Effector memory CD4-positive, alpha-beta T cell (primary cell): Measurements from ENCODE around the gene CERS6.

Source experiments
- DNase-seq, 3 donors: peaks; one replicate each; pipeline ENCODE4 v3.0.0-alpha.2; 2020
- H3K27ac ChIP-seq: 2 replicates; pipeline ENCODE4 v1.7.0; 2013; ENCODE audit warnings: mild to moderate bottlenecking, low read length, moderate library complexity; ENCODE audit not compliant: insufficient read depth, poor library complexity, severe bottlenecking
- H3K27me3 ChIP-seq: replicated peaks from 2 replicates; pipeline ENCODE4 v1.7.0; 2013; ENCODE audit warnings: mild to moderate bottlenecking, low read length; ENCODE audit not compliant: insufficient read depth, control insufficient read depth, poor library complexity, severe bottlenecking
- H3K36me3 ChIP-seq: 2 replicates; pipeline ENCODE4 v1.7.0; 2013; ENCODE audit warnings: mild to moderate bottlenecking, low read length, moderate library complexity; ENCODE audit not compliant: control insufficient read depth, insufficient read depth
- H3K4me1 ChIP-seq: 2 replicates; pipeline ENCODE4 v1.7.0; 2013; ENCODE audit warnings: low read length, mild to moderate bottlenecking; ENCODE audit not compliant: control insufficient read depth, insufficient read depth, poor library complexity, severe bottlenecking
- H3K4me3 ChIP-seq: 2 replicates; pipeline ENCODE4 v1.7.0; 2013; ENCODE audit warnings: low read length, low read depth, mild to moderate bottlenecking; ENCODE audit not compliant: insufficient read depth, poor library complexity, severe bottlenecking
- H3K9me3 ChIP-seq: 2 replicates; pipeline ENCODE4 v1.7.0; 2013; ENCODE audit warnings: mild to moderate bottlenecking, low read length, moderate library complexity; ENCODE audit not compliant: control insufficient read depth

The CERS6 gene

GRCh38 chr2:168466190-168466737, 10.2 kb downstream of the CERS6 start:
- Histone ChIP-seq H3K36me3 (no peaks in the 10 kb centered on the region), H3K4me1 (peaks cover 11% of the 10 kb centered on the region), H3K9me3 (no peaks in the 10 kb centered on the region), H3K27ac (no peak overlapping the region), H3K27me3 (no peaks in the 10 kb centered on the region), H3K4me3 (no peak overlapping the region)
- no peak for DNase-seq

GRCh38 chr2:168466834-168467565, 10.9 kb downstream of the CERS6 start:
- no peak for DNase-seq
- peaks cover 11% of the 10 kb centered on the region for H3K4me1 ChIP-seq
- no peaks in the 10 kb centered on the region for H3K9me3 ChIP-seq
- no peak overlapping the region for H3K4me3 ChIP-seq
- no peaks in the 10 kb centered on the region for H3K27me3 ChIP-seq
- H3K36me3 ChIP-seq = no peaks in the 10 kb centered on the region
- no peak overlapping the region for H3K27ac ChIP-seq

DNA sequence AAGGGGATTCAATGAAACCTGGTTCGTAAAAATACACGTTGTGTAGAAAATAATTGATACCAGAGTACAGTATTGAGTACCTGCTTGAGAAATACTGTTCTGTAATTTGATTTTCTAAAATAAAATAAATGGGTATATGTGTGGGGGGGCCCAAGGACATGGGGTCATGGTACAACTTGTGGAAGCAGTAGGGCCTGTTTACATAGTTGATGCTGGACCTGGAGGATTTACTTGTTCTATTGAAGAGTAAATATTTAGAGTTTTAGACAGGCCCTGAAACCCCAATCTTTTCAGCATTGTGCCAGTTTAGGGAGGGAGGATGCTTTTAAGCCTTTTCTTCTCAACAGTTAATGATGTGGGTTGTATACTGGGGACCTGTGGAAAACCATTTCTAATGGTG, 11.7 kb downstream of the CERS6 start:
- Histone ChIP-seq H3K27me3 (no peaks in the 10 kb centered on the region), H3K4me3 (no peak overlapping the region), H3K9me3 (no peaks in the 10 kb centered on the region), H3K4me1 (peaks cover 11% of the 10 kb centered on the region), H3K36me3 (no peaks in the 10 kb centered on the region), H3K27ac (no peak overlapping the region)
- no peak for DNase-seq

- no peaks in the 10 kb centered on the region for H3K36me3 ChIP-seq
- H3K9me3 ChIP-seq = no peaks in the 10 kb centered on the region
- no peak overlapping the region for H3K4me3 ChIP-seq
- H3K27me3 ChIP-seq = no peaks in the 10 kb centered on the region
- no peak for DNase-seq
- no peak overlapping the region for H3K27ac ChIP-seq
- H3K4me1 ChIP-seq = peaks cover 11% of the 10 kb centered on the region
Observed at GRCh38 chr2:168468354-168468753, 12.3 kb downstream of the CERS6 start.

- Histone ChIP-seq H3K9me3 (no peaks in the 10 kb centered on the region), H3K27me3 (no peaks in the 10 kb centered on the region), H3K27ac (no peak overlapping the region), H3K36me3 (no peaks in the 10 kb centered on the region), H3K4me1 (peaks cover 11% of the 10 kb centered on the region), H3K4me3 (no peak overlapping the region)
- DNase-seq = no peak
Observed at GRCh38 chr2:168469281-168469988, 13.4 kb downstream of the CERS6 start.

DNA sequence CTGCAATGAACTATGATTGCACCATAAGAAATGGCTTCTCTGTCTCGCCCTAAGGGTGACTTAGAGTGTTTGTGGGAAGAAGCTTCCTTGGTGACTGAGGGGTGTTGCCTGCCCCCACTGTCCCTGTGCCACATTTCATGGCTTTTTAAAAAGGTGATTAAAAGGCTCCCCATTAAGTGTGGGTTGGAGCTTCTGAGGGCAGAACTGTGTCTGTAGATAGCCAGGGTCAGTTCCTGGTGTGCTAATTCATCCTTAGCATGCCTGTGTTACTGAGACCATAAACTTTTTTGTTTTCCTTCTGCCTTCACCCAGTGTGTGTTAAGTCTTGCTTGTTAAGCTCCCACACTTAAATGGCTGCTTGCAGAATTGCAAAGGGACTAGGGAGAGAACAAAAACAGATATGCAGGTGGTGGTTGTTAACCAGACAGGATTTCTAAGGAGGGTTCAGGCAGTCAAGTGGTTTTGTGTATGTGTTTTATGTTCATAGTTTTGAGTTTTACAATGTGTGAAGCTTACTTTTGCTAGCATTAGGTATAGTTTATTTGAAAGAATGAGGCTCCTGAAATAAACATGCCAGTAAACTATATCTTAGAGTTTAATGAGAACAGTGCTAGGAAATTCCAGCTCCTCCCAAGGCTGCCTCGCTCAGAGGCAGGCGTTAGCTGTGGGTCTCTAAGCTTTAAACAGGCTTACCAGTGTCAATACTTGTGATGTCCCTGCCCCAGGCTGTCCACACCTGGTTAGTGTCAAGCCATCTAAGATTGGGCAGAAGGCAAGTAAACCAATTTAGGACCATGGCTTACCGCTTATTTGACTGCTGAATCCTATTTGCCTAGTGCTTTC, 14.5 kb downstream of the CERS6 start:
- Histone ChIP-seq H3K4me1 (peaks cover 11% of the 10 kb centered on the region), H3K36me3 (no peaks in the 10 kb centered on the region), H3K27ac (no peak overlapping the region)

DNA sequence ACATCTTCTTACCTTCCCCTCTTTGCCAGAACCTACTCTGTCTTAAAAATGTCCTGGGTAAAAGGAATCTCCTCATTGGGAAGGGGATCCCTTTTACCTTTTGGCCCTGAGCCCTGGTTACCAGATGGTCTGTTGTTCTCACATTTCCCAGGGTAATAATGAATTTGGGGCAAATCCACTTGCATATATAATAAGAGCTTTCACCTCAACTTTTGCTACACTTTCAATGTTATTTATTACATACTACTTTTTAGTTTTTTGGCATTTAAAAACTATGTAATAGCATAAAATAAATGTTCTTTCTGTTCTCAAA, 15.0 kb downstream of the CERS6 start:
- Histone ChIP-seq H3K4me3 (no peak overlapping the region), H3K27ac (no peak overlapping the region), H3K27me3 (no peaks in the 10 kb centered on the region), H3K4me1 (peaks cover 9% of the 10 kb centered on the region), H3K36me3 (no peaks in the 10 kb centered on the region), H3K9me3 (no peaks in the 10 kb centered on the region)
- DNase-seq = no peak

More for the DNA sequence above, 14.5 kb downstream of the CERS6 start:
- Histone ChIP-seq H3K4me3 (no peak overlapping the region), H3K27me3 (no peaks in the 10 kb centered on the region), H3K9me3 (no peaks in the 10 kb centered on the region)
- no peak for DNase-seq

DNA sequence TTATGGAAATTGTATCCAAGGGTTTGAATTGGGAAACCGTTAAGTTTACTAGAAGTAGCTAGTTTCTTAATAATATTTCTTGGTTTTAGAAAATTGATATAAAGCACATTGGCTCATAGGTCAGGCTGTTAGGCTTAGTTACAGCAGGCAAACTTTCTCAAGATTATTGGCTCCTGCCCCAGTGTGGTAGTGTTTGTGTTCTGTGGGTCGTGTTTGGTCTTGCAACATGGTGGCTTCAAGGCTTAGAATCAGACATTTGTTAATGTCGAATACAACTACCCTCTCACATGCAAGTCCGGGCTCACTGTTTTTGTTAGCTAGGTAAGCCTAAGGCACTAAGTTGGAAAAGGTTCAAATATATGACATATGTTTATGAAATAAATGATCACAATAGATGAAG, 19.6 kb downstream of the CERS6 start:
- Histone ChIP-seq H3K9me3 (no peaks in the 10 kb centered on the region), H3K4me3 (no peak overlapping the region), H3K27me3 (no peaks in the 10 kb centered on the region), H3K27ac (no peak overlapping the region), H3K4me1 (no peaks in the 10 kb centered on the region), H3K36me3 (no peaks in the 10 kb centered on the region)
- no peak for DNase-seq

GRCh38 chr2:168478206-168478605, 22.1 kb downstream of the CERS6 start:
- DNase-seq = no peak
- no peaks in the 10 kb centered on the region for H3K27me3 ChIP-seq
- no peaks in the 10 kb centered on the region for H3K9me3 ChIP-seq
- no peak overlapping the region for H3K4me3 ChIP-seq
- no peaks in the 10 kb centered on the region for H3K4me1 ChIP-seq
- no peak overlapping the region for H3K27ac ChIP-seq
- no peaks in the 10 kb centered on the region for H3K36me3 ChIP-seq
